Measurements from ENCODE around the gene ACTR3. TPM values are rescaled to one million over a fixed set of nuclear protein-coding genes. Genes with fewer than 3 reads are reported as not detected.
A peak's percentile ranks its signal among the peaks of the same experiment; 100 is the strongest.

Gene ACTR3
- total RNA-seq, 2 donors from 2014 or later = 490 to 497 TPM

DNA sequence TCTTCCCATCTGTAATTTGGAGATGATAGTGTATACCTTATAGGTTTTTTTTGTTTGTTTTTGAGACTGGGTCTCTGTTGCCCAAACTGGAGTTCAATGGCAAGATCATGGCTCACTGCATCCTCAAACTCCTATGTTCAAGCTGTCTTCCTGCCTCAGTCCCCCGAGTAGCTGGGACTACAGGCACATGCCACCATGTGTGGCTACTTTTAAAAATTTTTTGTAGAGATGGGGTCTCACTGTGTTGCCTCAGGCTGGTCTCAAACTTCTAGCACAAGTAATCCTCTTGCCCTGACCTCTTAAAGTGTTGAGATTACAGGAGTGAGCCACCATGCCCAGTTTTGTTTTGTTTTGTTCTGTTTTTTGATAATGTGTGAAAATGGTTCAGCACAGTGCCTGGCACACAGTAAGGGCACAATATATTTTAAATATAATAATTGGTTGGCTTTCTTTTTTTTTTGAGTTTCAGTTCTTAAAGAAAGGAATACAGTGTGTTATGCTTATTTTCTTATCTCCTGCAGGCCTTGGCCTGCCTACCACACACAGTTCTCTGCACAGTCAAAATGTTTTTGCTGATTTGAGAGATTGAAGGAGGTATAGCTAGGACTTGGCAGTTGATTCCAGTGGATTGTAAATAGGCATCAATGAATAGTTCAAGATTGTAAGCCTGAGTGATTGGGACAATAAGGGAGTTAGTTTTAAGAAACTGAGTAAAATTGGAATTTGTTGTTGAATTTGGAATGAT lies 6.1 kb downstream of the ACTR3 start:
- peaks cover 95% of the 10 kb centered on the region for H3K4me1 Mint-ChIP-seq (ENCODE audit: low read depth)
- H3K4me3 Mint-ChIP-seq = peak overlapping the region; percentile 99 to 100
- peak overlapping the region; percentile 96 for H3K27ac Mint-ChIP-seq
- no peaks in the 10 kb centered on the region for H3K27me3 Mint-ChIP-seq (ENCODE audit: low read depth)
- H3K9me3 Mint-ChIP-seq = no peaks in the 10 kb centered on the region
- ATAC-seq (replicated peaks in 1 of 2) (peak; percentile 25 to 49), DNase-seq (no peak)
- H3K36me3 Mint-ChIP-seq (ENCODE audit: insufficient read depth in 2 of 2) = peaks cover 15 to 39% of the 10 kb centered on the region in 2 donors

DNA sequence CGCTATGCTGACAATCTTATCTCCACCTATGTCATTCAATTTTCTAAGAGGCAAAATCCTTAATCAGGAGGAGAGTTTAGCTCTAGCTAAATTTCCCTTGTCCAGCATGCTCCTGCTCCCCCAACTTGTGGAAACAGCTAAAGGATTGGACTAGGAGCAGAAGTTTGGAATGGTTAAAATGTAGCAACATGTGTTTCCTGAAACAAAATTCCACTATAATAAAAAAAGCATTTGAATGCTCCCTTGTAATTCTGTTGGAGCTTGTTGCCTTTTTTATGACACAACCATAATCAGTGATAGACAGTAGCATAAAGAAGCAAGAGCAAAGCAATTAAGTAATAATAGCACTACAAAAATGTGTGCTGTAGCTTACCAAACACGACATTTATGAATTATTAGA lies 6.9 kb downstream of the ACTR3 start:
- no peak for DNase-seq
- H3K9me3 Mint-ChIP-seq = no peaks in the 10 kb centered on the region
- H3K4me3 Mint-ChIP-seq = peak overlapping the region; percentile 99 to 100
- H3K27ac Mint-ChIP-seq = peak overlapping the region; percentile 96
- peaks cover 11 to 35% of the 10 kb centered on the region in 2 donors for H3K36me3 Mint-ChIP-seq (ENCODE audit: insufficient read depth in 2 of 2)
- H3K27me3 Mint-ChIP-seq (ENCODE audit: low read depth) = no peaks in the 10 kb centered on the region
- ATAC-seq (replicated peaks in 1 of 2) = no peak
- H3K4me1 Mint-ChIP-seq (ENCODE audit: low read depth) = peaks cover 98% of the 10 kb centered on the region

DNA sequence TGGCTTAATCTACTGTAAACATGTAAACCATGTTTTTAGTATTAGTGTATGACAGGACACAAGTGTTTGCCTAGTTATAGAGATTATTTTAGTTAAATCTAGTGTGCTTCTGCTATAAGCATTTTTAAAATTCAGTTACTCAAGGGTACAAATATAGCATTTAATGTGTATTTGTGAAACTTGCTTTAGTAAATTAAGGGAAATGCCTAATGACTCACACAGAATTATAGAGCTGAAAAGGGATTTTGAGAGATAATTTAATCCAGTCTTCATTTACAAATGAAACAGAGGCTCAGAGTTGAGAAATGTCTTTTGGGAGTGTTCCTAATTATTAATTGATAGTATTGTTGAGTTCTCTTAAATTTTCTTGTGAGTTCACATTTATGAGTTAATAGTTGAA lies 8.2 kb downstream of the ACTR3 start:
- DNase-seq = no peak
- H3K27ac Mint-ChIP-seq = peak overlapping the region; percentile 64
- H3K27me3 Mint-ChIP-seq (ENCODE audit: low read depth) = no peaks in the 10 kb centered on the region
- peaks cover 98% of the 10 kb centered on the region for H3K4me1 Mint-ChIP-seq (ENCODE audit: low read depth)
- peak overlapping the region; percentile 99 to 100 for H3K4me3 Mint-ChIP-seq
- no peaks in the 10 kb centered on the region for H3K9me3 Mint-ChIP-seq
- H3K36me3 Mint-ChIP-seq (ENCODE audit: insufficient read depth in 2 of 2) = peaks cover 8 to 24% of the 10 kb centered on the region in 2 donors
- no peak for ATAC-seq (replicated peaks in 1 of 2)

DNA sequence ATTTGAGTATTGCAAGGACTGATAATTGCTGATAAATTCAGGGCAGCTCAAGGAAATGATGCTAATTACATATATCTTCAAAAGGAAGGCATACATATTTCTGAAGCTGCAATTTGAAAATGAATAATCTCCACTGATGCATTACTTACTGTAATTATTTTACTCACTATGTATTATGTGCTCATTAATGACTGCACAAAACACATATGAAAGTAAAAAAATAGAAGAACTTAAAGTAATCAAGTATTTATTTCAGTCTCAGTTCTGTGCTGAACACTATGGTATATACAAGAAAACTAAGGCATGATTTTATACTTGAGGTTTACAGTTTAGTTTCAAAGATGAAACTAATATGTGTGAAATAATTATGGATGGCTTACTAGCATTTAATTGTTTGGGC lies 9.3 kb downstream of the ACTR3 start:
- Mint-ChIP-seq H3K27ac (peak overlapping the region; percentile 94), H3K9me3 (no peaks in the 10 kb centered on the region), H3K27me3 (ENCODE audit: low read depth) (no peaks in the 10 kb centered on the region), H3K4me1 (ENCODE audit: low read depth) (peaks cover 98% of the 10 kb centered on the region), H3K4me3 (peak overlapping the region; percentile 3 to 79), H3K36me3 (ENCODE audit: insufficient read depth in 2 of 2) (peaks cover 6 to 22% of the 10 kb centered on the region in 2 donors)
- ATAC-seq (replicated peaks in 1 of 2) = no peak
- no peak for DNase-seq

DNA sequence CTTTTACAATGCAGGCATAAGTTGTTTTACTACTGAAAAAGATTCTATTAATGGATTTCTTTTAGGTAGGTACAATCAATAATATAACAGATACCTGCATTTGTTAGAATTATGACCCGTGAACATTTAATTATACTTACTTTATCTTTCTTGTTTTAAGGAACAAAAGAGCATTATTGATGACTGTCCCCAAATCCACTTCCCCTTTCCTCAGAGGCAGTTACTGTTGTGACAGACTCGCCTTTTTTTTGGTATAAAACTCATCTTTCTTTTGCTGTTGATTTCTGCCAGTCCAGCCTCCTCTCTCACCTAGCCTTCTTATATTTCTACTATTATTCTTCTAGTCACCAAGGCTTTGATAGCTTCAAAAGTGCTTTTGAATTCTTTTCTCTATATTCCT lies 12.1 kb downstream of the ACTR3 start:
- ATAC-seq (replicated peaks in 1 of 2) (no peak), DNase-seq (no peak)
- Mint-ChIP-seq H3K36me3 (ENCODE audit: insufficient read depth in 2 of 2) (peaks cover 4 to 30% of the 10 kb centered on the region in 2 donors), H3K4me1 (ENCODE audit: low read depth) (peaks cover 98% of the 10 kb centered on the region), H3K4me3 (peak overlapping the region; percentile 67 to 74), H3K27ac (peak overlapping the region; percentile 4), H3K27me3 (ENCODE audit: low read depth) (no peaks in the 10 kb centered on the region), H3K9me3 (no peaks in the 10 kb centered on the region)

DNA sequence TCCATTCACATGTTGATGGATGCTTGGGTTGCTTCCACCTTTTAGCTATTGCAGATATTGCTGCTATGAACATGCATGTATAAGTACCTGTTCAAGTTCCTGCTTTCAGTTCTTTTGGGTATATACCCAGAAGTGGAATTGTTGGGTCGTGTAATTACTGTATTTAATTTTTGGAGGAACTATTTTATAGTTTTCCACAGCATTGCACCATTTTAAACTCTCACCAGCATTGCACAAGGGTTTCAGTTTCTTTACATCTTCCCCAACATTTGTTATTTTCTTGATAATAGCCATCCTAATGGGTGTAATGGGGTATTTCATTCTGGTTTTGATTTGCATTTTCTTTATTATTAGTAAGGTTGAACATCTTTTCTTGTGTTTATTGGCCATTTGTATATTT lies 16.0 kb downstream of the ACTR3 start:
- H3K4me1 Mint-ChIP-seq (ENCODE audit: low read depth) = peaks cover 99% of the 10 kb centered on the region
- no peaks in the 10 kb centered on the region for H3K9me3 Mint-ChIP-seq
- no peaks in the 10 kb centered on the region for H3K27me3 Mint-ChIP-seq (ENCODE audit: low read depth)
- peak overlapping the region in 1 of 2 donors; percentile 45 for H3K4me3 Mint-ChIP-seq
- ATAC-seq (replicated peaks in 1 of 2) (no peak), DNase-seq (no peak)
- H3K27ac Mint-ChIP-seq = peak overlapping the region; percentile 50
- peaks cover 2 to 31% of the 10 kb centered on the region in 2 donors for H3K36me3 Mint-ChIP-seq (ENCODE audit: insufficient read depth in 2 of 2)

DNA sequence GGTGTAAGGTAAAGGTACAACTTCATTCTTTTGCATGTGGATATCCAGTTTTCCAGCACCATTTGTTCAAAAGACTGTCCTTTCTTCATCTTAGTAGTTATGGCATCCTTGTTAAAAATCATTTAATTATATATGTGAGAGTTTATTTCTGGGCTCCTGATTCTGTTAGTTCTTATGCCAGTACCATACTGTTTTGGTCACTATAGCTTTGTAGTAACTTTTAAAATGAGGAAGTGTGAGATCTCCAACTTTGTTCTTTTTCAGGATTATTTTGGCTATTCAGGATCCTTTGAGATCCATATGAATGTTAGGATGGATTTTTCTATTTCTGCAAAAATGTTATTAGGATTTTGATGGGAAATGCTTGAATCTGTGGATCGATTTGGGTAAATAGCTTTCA lies 16.8 kb downstream of the ACTR3 start:
- Mint-ChIP-seq H3K9me3 (no peaks in the 10 kb centered on the region), H3K36me3 (ENCODE audit: insufficient read depth in 2 of 2) (peaks cover 2 to 34% of the 10 kb centered on the region in 2 donors), H3K27me3 (ENCODE audit: low read depth) (no peaks in the 10 kb centered on the region), H3K4me3 (peak overlapping the region; percentile 8 to 50), H3K4me1 (ENCODE audit: low read depth) (peaks cover 96% of the 10 kb centered on the region), H3K27ac (no peak overlapping the region)
- DNase-seq (no peak), ATAC-seq (replicated peaks in 1 of 2) (no peak)

DNA sequence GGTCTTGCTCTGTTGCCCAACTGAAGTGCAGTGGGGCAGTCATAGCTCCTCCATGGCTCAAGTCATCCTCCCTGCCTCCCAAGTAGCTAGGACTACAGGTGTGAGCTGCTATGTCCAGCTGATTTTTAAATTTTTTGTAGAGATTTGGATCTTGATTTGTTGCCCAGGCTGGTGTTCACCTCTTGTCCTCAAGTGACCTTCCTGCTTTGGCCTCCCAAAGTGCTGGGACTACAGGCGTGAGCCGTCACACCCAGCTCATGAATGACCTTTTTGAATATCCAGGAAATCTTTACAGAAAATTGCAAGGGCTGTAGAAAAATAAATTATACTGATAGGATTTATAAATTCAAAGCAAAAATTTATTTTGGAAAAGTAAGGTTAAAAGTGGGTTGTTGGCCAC lies 17.4 kb downstream of the ACTR3 start:
- Mint-ChIP-seq H3K4me3 (peak overlapping the region in 1 of 2 donors; percentile 25), H3K4me1 (ENCODE audit: low read depth) (peaks cover 89% of the 10 kb centered on the region), H3K36me3 (ENCODE audit: insufficient read depth in 2 of 2) (peaks cover 2 to 34% of the 10 kb centered on the region in 2 donors), H3K27ac (no peak overlapping the region), H3K27me3 (ENCODE audit: low read depth) (no peaks in the 10 kb centered on the region), H3K9me3 (no peaks in the 10 kb centered on the region)
- no peak for DNase-seq
- no peak for ATAC-seq (replicated peaks in 1 of 2)

DNA sequence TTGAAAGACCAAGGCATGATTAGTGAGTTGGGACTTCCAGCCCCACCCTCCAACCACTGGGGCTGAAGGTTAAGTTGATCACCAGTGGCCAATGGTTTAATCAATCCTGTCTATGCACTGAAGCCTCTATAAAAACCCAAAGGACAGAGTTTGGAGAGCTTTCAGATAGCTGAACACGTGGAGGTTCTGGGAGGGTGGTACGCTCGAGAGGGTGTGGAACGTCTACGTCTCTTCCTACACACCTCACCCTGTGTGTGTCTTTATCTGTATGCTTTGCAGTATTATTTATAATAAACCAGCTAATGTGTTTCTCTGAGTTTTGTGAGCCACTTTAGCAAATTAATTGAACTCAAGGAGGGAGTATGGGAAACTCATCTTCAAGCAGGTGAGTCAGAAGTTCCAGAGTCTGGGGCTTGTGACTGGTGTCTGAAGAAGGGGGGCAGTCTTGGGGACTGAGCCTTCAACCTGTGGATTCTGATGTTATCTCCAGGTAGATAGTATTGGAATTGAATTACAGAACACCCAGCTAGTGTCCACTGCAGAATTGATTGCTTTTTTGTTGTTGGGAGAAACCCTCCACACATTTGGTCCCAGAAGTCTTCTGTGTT lies 20.3 kb downstream of the ACTR3 start:
- Mint-ChIP-seq H3K27me3 (ENCODE audit: low read depth) (no peaks in the 10 kb centered on the region), H3K9me3 (no peaks in the 10 kb centered on the region), H3K27ac (peak overlapping the region; percentile 61), H3K4me3 (peak overlapping the region; percentile 46 to 91), H3K36me3 (ENCODE audit: insufficient read depth in 2 of 2) (peaks cover 3 to 21% of the 10 kb centered on the region in 2 donors), H3K4me1 (ENCODE audit: low read depth) (peaks cover 73% of the 10 kb centered on the region)
- DNase-seq = peak; percentile 48 to 63
- peak; percentile 82 to 87 for ATAC-seq (replicated peaks in 1 of 2)

DNA sequence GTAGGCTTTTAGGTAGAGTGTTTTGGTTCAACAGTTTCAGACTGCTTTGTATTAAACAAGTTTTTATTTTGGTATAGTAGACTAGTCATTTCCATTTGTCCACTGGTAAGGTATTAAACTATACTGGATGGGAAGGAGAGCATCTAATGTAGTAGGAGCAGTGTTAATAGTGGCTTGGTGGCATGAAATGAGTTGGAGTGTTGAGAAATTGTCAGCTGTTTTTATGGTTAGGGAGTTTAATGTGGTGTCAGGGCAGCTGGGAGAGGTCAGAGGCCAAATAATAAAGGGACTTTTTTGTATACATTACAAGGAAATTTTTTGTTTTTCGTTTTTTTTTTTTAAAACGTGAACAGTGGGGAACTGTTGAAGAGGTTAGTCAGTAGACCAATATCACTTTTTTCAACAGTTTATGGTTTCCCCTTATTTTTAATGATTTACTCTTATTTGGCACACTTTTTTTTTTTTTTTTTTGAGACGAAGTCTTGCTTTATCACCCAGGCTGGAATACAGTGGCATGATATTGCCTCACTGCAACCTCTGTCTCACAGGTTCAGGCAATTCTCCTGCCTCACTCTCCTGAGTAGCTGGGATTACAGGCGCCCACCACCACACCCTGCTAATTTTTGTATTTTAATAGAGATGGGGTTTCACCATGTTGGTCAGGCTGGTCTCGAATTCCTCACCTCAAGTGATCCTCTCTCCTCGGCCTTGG lies 21.2 kb downstream of the ACTR3 start:
- peak overlapping the region; percentile 18 to 91 for H3K4me3 Mint-ChIP-seq
- H3K4me1 Mint-ChIP-seq (ENCODE audit: low read depth) = peaks cover 73% of the 10 kb centered on the region
- ATAC-seq (replicated peaks in 1 of 2) = no peak
- no peak for DNase-seq
- H3K27me3 Mint-ChIP-seq (ENCODE audit: low read depth) = no peaks in the 10 kb centered on the region
- peak overlapping the region; percentile 61 for H3K27ac Mint-ChIP-seq
- H3K36me3 Mint-ChIP-seq (ENCODE audit: insufficient read depth in 2 of 2) = peaks cover 2 to 21% of the 10 kb centered on the region in 2 donors
- H3K9me3 Mint-ChIP-seq = no peaks in the 10 kb centered on the region

DNA sequence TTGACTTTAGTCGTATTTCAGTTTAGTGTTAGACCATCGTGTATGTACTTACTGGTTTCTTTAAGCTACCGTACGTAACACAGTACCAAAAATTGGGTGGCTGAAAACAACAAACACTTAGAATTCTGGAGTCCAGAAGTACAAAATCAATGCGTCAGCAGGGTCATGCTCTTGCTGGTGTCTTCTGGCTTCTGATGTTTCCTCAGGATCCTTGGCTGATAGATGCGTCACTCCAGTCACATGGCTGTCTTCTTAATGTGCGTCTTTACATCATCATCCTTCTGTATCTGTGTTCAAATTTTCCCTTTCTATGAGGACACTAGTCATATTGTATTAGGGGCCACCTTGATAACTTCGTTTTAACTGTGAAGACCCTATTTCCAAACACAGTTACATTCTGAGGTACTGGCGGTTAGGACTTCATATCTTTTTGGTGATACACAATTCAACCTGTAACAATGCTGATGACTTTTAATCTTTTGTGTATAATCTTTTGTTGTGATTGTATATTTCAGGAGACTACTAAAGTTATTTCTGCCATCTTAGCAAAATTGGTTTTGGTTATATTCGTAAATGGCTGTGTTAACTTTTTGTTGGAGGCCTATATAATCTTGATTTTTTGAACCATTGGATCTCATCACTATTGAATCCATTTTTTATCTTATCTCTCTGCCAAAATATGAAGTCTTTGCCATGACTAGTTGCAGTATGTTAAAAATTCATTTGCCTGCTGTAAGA lies 25.4 kb downstream of the ACTR3 start:
- peaks cover 46% of the 10 kb centered on the region for H3K4me1 Mint-ChIP-seq (ENCODE audit: low read depth)
- H3K27ac Mint-ChIP-seq = peak overlapping the region; percentile 47
- DNase-seq (no peak), ATAC-seq (replicated peaks in 1 of 2) (no peak)
- H3K27me3 Mint-ChIP-seq (ENCODE audit: low read depth) = no peaks in the 10 kb centered on the region
- peaks cover 7 to 40% of the 10 kb centered on the region in 2 donors for H3K36me3 Mint-ChIP-seq (ENCODE audit: insufficient read depth in 2 of 2)
- no peaks in the 10 kb centered on the region for H3K9me3 Mint-ChIP-seq
- no peak overlapping the region for H3K4me3 Mint-ChIP-seq

DNA sequence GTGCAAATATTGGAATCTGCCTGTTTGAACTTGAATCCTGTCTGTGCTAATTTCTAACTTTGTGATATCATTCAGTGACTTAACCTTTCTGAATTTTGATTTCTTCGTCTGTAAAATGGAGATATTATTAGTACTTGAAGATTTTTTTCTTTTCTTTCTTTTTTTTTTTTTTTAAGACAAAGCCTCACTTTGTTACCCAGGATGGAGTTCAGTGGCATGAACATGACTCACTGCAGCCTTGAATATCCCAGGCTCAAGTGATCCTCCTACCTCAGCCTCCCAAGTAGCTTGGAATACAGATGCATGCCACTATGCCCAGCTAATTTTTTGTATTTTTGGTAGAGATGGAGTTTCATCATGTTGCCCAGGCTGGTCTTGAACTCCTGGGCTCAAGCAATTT lies 28.3 kb downstream of the ACTR3 start:
- Mint-ChIP-seq H3K4me1 (ENCODE audit: low read depth) (peaks cover 36% of the 10 kb centered on the region), H3K27ac (no peak overlapping the region), H3K36me3 (ENCODE audit: insufficient read depth in 2 of 2) (peaks cover 11 to 32% of the 10 kb centered on the region in 2 donors), H3K4me3 (no peak overlapping the region), H3K27me3 (ENCODE audit: low read depth) (no peaks in the 10 kb centered on the region), H3K9me3 (no peaks in the 10 kb centered on the region)
- DNase-seq (no peak), ATAC-seq (replicated peaks in 1 of 2) (no peak)

Data from activated T-cell treated with anti-CD3 and anti-CD28 coated beads, Interleukin-2, amount 50 U/mL, for 72 hours (primary cell).